VCaP (cell line): ENCODE data around the gene DPF1.

Source experiments
- H3K27ac ChIP-seq: fragments of 450-650 bp; 2 replicates; pipeline ENCODE4 v1.5.1; 2017
- CTCF ChIP-seq: fragments of 450-650 bp; conservative IDR thresholded peaks from 2 replicates; pipeline ENCODE4 v1.5.1; 2017; ENCODE audit warnings: mild to moderate bottlenecking, moderate library complexity

DPF1 gene

GRCh38 chr19:38213911-38214625 is 10.0 kb downstream of the DPF1 start:
- H3K27ac ChIP-seq = no peak overlapping the region

GRCh38 chr19:38213469-38213868 is 10.6 kb downstream of the DPF1 start:
- TF ChIP-seq CTCF = no peak
- peak overlapping the region; percentile 19; the same call in 1 of the 2 replicates for H3K27ac ChIP-seq

More at GRCh38 chr19:38213911-38214625, 10.0 kb downstream of the DPF1 start:
- TF ChIP-seq CTCF = no peak

GRCh38 chr19:38211766-38212165 is 12.3 kb downstream of the DPF1 start:
- no peak for TF ChIP-seq CTCF
- no peak overlapping the region for H3K27ac ChIP-seq

- H3K27ac ChIP-seq = no peak overlapping the region
- no peak for TF ChIP-seq CTCF
These were observed 12.9 kb downstream of the DPF1 start for GRCh38 chr19:38211151-38211591.

GRCh38 chr19:38210458-38210987 is 13.5 kb downstream of the DPF1 start:
- no peak for TF ChIP-seq CTCF
- H3K27ac ChIP-seq = no peak overlapping the region

GRCh38 chr19:38209671-38210457 is 14.2 kb downstream of the DPF1 start:
- TF ChIP-seq CTCF = 0 out of 2 replicates have a peak, but pooled peaks have one; percentile 7
- H3K27ac ChIP-seq = no peak overlapping the region

- H3K27ac ChIP-seq = no peak overlapping the region
These were observed 14.9 kb downstream of the DPF1 start for GRCh38 chr19:38209152-38209551.

More at GRCh38 chr19:38209152-38209551, 14.9 kb downstream of the DPF1 start:
- TF ChIP-seq CTCF = no peak
